ENCODE measurements around the gene CSF3R. TPM values are rescaled to one million over a fixed set of nuclear protein-coding genes. Genes with fewer than 3 reads are reported as not detected.

The CSF3R gene
- total RNA-seq, 2 donors from 2014 or later = 3.9 to 17.0 TPM

DNA sequence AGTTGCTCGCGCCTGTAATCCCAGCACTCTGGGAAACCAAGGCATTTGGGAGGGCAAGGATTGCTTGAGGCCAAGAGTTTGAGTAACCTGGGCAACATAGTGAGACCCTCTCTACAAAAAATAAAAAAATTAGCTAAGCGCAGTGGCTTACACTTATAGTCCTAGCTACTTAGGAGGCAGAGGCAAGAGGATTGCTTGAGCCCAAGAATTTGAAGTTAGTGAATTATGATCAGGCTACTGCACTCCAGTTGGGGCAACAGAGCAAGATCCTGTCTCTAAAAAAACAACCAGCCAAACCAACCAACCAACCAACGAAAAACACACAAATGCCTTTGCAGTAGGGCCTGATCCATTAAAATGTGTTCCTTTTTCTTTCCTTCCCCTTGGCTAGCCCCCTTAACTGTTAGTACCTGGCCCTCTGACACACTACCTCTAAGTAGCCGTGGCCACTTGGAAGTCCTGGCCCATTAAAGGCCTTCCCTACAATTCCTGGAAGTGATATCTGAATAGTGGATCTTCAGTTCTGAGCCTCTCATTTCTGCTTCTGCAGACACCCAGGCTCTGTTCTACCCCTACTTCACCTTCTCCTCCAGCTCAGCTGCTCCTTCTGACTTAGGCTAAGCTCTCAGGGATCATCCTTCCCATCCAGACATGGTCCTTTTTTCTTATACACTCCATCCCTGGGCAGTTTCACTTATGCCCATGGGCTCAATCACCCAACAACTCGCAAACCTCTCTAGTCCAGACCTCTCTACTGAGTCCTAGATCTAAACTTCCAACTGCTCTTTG is 28.9 kb downstream of the CSF3R start:
- no peak for DNase-seq (ENCODE audit: low spot score)
- no peak overlapping the region for H3K4me3 ChIP-seq
- H3K36me3 ChIP-seq = peaks cover 0 to 11% of the 10 kb centered on the region in 2 donors
- TF ChIP-seq POLR2A (IDR thresholded peaks at IDR 0.05) (no peak), POLR2AphosphoS5 (IDR thresholded peaks at IDR 0.05) (no peak)
- TF ChIP-seq, protein P1, sequence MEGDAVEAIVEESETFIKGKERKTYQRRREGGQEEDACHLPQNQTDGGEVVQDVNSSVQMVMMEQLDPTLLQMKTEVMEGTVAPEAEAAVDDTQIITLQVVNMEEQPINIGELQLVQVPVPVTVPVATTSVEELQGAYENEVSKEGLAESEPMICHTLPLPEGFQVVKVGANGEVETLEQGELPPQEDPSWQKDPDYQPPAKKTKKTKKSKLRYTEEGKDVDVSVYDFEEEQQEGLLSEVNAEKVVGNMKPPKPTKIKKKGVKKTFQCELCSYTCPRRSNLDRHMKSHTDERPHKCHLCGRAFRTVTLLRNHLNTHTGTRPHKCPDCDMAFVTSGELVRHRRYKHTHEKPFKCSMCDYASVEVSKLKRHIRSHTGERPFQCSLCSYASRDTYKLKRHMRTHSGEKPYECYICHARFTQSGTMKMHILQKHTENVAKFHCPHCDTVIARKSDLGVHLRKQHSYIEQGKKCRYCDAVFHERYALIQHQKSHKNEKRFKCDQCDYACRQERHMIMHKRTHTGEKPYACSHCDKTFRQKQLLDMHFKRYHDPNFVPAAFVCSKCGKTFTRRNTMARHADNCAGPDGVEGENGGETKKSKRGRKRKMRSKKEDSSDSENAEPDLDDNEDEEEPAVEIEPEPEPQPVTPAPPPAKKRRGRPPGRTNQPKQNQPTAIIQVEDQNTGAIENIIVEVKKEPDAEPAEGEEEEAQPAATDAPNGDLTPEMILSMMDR (IDR thresholded peaks at IDR 0.05) = no peak
- H3K4me1 ChIP-seq (replicated peaks) = no peaks in the 10 kb centered on the region
- H3K9me3 ChIP-seq = no peaks in the 10 kb centered on the region
- intact Hi-C loops (cut with DNase I) = no loop called here
- no peak overlapping the region for H3K27ac ChIP-seq
- WGBS = 91% methylated on average over 6 of the region's 6 CpGs
- H3K27me3 ChIP-seq (replicated peaks; ENCODE audit: insufficient read depth) = no peaks in the 10 kb centered on the region

DNA sequence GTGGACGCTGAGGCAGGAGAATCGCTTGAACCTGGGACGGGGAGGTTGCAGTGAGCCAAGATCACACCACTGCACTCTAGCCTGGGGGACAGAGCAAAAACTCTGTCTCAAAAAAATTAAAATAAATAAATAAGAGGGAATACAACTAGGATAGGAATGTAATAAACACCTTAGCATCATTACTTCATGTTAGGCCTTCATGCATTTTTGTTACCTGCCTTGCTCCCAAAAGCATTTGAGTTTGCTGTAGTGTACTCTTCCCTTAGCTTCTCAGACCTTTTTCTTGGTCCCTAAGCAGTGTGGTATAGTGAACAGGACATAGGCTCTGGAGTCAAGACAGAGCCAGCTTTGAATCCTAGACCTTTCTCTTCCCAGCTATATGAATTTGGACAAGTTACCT is 29.7 kb downstream of the CSF3R start:
- intact Hi-C loops (cut with DNase I) = no loop called here
- no peaks in the 10 kb centered on the region for H3K9me3 ChIP-seq
- WGBS = 92% methylated on average over 3 of the region's 3 CpGs
- H3K4me1 ChIP-seq (replicated peaks) = no peaks in the 10 kb centered on the region
- H3K27me3 ChIP-seq (replicated peaks; ENCODE audit: insufficient read depth) = no peaks in the 10 kb centered on the region
- H3K36me3 ChIP-seq = peaks cover 0 to 11% of the 10 kb centered on the region in 2 donors
- no peak for DNase-seq (ENCODE audit: low spot score)
- no peak overlapping the region for H3K4me3 ChIP-seq
- no peak for TF ChIP-seq POLR2A (IDR thresholded peaks at IDR 0.05)
- TF ChIP-seq, protein P1 (IDR thresholded peaks at IDR 0.05) = no peak
- H3K27ac ChIP-seq = no peak overlapping the region

DNA sequence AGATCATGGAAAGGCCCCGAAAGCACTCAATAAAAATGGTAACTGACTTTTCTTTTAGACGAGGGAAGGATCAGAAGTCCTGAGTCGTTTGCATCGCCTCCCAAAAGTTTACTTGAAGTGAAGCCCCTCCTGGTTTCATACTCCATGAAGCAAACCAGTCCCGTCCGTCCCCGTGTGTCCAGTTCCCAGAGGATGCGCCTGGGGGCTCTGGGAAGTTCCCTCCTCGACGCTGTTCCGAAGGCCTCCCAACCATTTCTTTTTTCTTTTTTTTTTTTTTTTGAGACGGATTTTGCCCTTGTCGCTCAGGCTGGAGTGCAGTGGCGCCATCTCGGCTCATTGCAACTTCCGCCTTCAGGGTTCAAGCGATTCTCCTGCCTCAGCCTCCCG is 31.8 kb downstream of the CSF3R start:
- no peak for DNase-seq (ENCODE audit: low spot score)
- H3K36me3 ChIP-seq = peaks cover 0 to 6% of the 10 kb centered on the region in 2 donors
- no peaks in the 10 kb centered on the region for H3K4me1 ChIP-seq (replicated peaks)
- H3K9me3 ChIP-seq = no peaks in the 10 kb centered on the region
- peak overlapping the region; percentile 48 to 67 for H3K4me3 ChIP-seq
- intact Hi-C loops (cut with DNase I) = no loop called here
- TF ChIP-seq, protein P1 (IDR thresholded peaks at IDR 0.05) = no peak
- TF ChIP-seq POLR2AphosphoS5 (IDR thresholded peaks at IDR 0.05) = no peak
- TF ChIP-seq POLR2A (IDR thresholded peaks at IDR 0.05) = no peak
- WGBS = 20% methylated on average over 18 of the region's 18 CpGs
- H3K27me3 ChIP-seq (replicated peaks; ENCODE audit: insufficient read depth) = no peaks in the 10 kb centered on the region
- H3K27ac ChIP-seq = peak overlapping the region; percentile 95 to 98

DNA sequence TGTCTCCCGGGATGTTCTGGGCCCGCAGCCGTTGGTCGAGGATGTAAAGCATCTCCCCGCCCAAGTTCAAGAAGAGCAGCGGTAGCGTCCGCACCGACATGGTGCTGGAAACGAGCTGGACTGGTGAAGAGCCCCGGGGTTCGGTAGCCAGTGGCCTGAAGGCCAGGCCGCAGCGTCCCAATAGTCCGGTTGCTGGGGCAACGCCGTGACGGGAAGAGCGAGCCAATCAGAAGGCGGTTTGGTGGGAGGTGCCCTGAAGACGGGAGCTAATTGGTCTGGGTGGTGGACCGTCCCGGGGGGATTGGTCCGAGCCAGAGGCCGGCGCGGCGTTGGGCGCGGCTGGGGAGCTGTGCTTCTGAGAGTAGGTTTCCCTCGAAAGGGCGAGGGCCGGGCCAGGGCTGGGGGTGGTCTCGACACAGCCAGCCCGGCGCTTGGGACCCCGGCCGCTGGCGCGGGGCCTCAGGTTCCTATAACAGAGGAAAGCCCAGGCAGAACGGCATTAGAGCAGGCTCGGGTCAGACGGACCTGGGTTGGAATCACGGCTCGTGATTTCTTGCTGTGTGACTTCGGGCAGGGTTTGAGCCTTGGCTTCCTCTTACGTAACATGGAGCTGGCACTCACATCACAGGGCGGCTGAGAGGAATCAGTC is 32.3 kb downstream of the CSF3R start, which contains the start of gene OSCP1:
Gene OSCP1 (minus strand): TSS at position 182 of the 649 bp plus-strand sequence. CDS start 82 bp downstream, at position 100.
- Histone ChIP-seq H3K27me3 (replicated peaks; ENCODE audit: insufficient read depth) (no peaks in the 10 kb centered on the region), H3K27ac (peak within 1 kb of the TSS; percentile 95 to 98), H3K4me1 (replicated peaks) (no peaks in the 10 kb centered on the region), H3K9me3 (no peaks in the 10 kb centered on the region), H3K36me3 (peaks cover 0 to 3% of the 10 kb centered on the region in 2 donors), H3K4me3 (peak within 1 kb of the TSS; percentile 48 to 67)
- peak; percentile 96 for DNase-seq (ENCODE audit: low spot score)
- WGBS = under 1% methylated on average over 41 of the region's 48 CpGs
- intact Hi-C loops (cut with DNase I) = no loop called here
- TF ChIP-seq, protein P1 (IDR thresholded peaks at IDR 0.05) = no peak
- TF ChIP-seq POLR2AphosphoS5 (IDR thresholded peaks at IDR 0.05) (peak; percentile 97), POLR2A (IDR thresholded peaks at IDR 0.05) (peak; percentile 91)

Data from prostate gland (tissue), 2 donors.